Activated naive CD8-positive, alpha-beta T cell (primary cell): Measurements from ENCODE around the gene RPL35.

Experiments used
- H3K27ac Mint-ChIP-seq: one replicate; pipeline ENCODE4 v1.8.0; 2021; ENCODE audit warnings: mixed read lengths
- H3K27me3 Mint-ChIP-seq: one replicate; pipeline ENCODE4 v1.8.0; 2021; ENCODE audit warnings: mixed read lengths
- H3K36me3 Mint-ChIP-seq: one replicate; pipeline ENCODE4 v1.8.0; 2021; ENCODE audit warnings: mixed read lengths
- H3K4me1 Mint-ChIP-seq: one replicate; pipeline ENCODE4 v1.8.0; 2021; ENCODE audit warnings: low read depth, mixed read lengths
- H3K4me3 Mint-ChIP-seq: one replicate; pipeline ENCODE4 v1.8.0; 2021; ENCODE audit warnings: mild to moderate bottlenecking, mixed read lengths
- H3K9me3 Mint-ChIP-seq: one replicate; pipeline ENCODE4 v1.8.0; 2021; ENCODE audit warnings: low read depth, mixed read lengths

The RPL35 gene

DNA sequence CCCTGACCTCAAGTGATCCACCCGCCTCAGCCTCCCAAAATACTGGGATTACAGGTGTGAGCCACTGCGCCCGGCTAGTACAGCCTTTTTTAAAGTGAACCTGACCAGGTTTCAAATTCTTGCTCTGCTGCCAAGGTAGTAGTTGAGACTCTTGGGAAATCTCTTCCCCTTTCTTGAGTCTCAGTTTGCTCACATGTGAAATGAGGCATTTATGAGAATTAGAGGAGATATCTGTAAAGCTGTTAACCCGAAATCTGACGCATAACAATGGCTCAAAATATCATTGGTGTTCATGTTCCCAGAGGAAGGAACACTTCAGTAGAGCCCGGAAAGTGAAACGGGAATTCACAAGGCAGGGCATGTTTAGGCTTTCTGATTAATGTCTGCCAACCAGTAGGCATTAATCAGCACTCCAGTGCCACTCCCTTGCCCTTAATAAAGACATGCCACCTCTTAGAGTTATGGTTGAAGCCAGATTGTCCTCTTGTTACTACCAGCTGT lies 1.7 kb upstream of the RPL35 start:
- H3K4me3 Mint-ChIP-seq, result peak overlapping the region; percentile 46
- peaks cover 19% of the 10 kb centered on the region for H3K36me3 Mint-ChIP-seq
- H3K4me1 Mint-ChIP-seq, result peaks cover 31% of the 10 kb centered on the region
- H3K9me3 Mint-ChIP-seq, result no peaks in the 10 kb centered on the region
- H3K27me3 Mint-ChIP-seq, result no peaks in the 10 kb centered on the region
- no peak overlapping the region for H3K27ac Mint-ChIP-seq

DNA sequence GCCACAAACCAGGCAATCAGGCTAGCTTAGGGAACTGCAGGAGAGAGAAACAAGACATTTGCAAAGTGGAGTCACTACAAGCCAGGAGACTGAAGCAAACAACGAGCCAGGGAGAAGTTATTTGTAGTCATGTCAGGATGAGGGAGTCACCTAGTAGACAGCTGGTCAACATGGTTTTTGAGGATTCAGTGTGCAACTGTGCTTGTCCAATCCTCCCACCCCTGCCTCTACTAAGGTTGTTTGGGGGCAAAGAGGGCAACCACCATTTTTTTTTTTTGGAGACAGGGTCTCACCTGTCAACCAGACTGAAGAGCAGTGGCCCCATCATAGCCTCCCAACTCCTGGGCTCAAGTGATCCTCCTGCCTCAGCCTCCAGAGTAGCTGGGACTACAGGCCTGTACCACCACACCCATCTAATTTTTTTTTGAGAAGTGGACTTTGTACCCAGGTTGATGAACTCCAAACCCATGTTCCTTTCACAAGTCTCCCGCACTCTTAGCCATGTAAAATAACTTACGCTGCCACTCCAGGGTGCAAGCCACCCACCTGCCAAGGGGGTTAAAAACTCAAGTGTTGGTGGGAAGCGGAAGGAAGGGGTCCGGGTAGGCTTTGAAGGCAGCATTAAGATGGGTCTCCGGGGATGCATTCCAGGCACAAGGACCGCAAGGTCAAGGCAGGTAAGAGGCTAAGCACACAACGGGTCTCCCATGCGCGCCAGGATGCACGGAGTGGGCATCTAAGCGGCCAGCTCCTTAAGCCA lies 995 bp downstream of the RPL35 start:
- no peaks in the 10 kb centered on the region for H3K9me3 Mint-ChIP-seq
- H3K4me3 Mint-ChIP-seq, result peak overlapping the region; percentile 95
- no peaks in the 10 kb centered on the region for H3K27me3 Mint-ChIP-seq
- peaks cover 31% of the 10 kb centered on the region for H3K4me1 Mint-ChIP-seq
- peaks cover 18% of the 10 kb centered on the region for H3K36me3 Mint-ChIP-seq
- H3K27ac Mint-ChIP-seq, result peak overlapping the region; percentile 95

DNA sequence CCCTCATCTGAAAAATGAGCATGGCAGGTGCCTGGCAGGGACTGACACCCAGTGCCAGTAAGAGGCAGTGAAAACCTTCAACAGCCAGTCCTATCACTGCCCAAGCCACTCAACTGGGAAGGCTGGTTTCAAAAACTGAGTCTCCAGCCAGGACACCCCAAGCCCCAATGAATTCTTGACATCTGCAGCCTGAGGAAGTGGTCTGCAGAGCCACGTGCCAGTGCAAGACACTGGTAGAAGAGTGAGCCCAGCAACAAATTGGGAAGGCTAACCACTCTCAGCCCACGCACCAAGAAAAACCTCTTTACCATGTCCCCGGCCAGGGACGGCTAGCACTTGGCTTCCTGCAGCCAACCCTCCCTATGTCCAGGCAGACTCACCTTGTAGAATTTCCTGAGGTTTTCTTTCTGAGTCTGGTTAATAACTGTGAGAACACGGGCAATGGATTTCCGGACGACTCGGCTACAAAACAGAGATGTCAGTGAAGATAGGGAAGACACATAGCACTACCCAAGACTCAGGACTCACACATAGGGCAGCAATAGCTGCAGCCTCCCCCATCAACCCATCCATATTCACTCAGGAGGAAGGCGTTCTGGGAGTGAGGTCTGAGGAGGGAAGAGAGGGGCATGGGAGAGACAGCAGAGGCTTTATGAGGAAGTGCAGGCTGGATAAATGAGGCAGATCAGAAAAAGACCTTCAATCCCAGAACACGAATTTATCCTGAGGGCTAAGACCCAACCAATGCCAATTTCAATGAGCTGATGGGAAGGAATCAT lies 1.8 kb downstream of the RPL35 start:
- Mint-ChIP-seq H3K4me3 (peak overlapping the region; percentile 95), H3K36me3 (peaks cover 18% of the 10 kb centered on the region), H3K27me3 (no peaks in the 10 kb centered on the region), H3K4me1 (peaks cover 32% of the 10 kb centered on the region), H3K9me3 (no peaks in the 10 kb centered on the region), H3K27ac (peak overlapping the region; percentile 95)

DNA sequence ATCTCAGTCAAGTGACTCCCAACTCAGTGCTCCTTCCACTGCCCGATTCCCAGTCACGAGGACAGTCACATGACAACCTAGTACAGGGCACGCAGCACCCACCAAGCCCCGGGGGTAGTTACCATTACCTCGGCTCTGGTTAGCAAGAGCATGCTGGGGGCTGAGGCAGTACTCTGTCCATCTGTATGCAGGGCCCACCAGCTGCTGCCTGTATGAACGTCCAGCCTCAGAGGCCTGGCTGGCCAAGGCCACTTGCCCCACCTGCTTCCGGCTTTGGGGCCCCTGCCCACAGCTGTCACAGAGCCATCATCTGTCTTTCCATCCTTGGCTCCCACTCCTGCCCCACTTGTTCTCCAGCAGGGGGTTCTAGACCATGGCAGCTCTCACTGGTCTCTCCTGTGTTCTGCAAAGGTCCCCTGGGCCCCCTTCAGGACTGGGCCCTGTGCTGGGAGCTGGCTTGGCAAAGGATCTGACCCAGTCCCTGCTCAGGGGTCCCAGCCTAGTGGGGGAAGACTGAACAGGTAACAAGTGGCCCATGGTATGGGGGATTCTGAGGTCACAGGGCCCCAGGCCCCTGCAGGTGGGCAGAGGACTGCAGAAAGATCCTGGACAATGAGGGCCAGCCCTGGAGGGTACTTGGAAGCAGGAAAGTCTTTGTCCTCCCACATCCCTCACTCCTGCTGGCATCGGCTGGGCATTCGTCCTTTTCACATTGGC lies 3.3 kb downstream of the RPL35 start:
- Mint-ChIP-seq H3K4me1 (peaks cover 32% of the 10 kb centered on the region), H3K27ac (peak overlapping the region; percentile 41), H3K9me3 (no peaks in the 10 kb centered on the region), H3K27me3 (no peaks in the 10 kb centered on the region), H3K4me3 (peak overlapping the region; percentile 95), H3K36me3 (peaks cover 18% of the 10 kb centered on the region)

DNA sequence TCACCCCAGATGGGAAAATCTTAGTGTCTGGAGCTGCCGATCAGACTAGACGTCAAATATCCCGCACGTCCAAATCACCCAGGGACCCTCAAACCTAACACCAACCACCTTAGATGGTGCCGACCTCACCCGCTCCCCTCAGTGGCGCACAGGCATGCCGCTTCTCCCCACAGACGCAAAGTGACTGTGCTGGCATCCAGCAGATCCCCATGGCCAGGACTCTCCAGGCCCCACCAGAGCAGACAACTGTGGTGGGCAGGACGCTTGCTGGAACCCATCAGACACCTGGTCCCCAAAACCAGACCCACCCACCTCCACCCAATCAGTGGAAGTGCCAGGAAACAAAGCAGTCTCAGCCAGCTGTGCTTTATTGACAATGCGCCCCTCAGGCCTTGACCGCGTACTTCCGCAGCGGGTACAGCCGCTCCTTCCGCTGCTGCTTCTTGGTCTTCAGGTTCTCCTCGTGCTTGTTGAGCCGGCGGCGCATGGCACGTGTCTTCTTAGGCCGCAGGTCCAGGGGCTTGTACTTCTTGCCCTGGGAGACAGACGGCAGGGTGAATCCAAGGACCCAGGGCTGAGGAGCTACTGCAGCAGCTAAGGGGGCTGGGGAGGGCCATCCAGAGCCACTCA lies 4.1 kb downstream of the RPL35 start:
- Mint-ChIP-seq H3K4me1 (peaks cover 33% of the 10 kb centered on the region), H3K27me3 (no peaks in the 10 kb centered on the region), H3K4me3 (peak overlapping the region; percentile 62), H3K36me3 (peaks cover 18% of the 10 kb centered on the region), H3K27ac (peak overlapping the region; percentile 34), H3K9me3 (no peaks in the 10 kb centered on the region)

DNA sequence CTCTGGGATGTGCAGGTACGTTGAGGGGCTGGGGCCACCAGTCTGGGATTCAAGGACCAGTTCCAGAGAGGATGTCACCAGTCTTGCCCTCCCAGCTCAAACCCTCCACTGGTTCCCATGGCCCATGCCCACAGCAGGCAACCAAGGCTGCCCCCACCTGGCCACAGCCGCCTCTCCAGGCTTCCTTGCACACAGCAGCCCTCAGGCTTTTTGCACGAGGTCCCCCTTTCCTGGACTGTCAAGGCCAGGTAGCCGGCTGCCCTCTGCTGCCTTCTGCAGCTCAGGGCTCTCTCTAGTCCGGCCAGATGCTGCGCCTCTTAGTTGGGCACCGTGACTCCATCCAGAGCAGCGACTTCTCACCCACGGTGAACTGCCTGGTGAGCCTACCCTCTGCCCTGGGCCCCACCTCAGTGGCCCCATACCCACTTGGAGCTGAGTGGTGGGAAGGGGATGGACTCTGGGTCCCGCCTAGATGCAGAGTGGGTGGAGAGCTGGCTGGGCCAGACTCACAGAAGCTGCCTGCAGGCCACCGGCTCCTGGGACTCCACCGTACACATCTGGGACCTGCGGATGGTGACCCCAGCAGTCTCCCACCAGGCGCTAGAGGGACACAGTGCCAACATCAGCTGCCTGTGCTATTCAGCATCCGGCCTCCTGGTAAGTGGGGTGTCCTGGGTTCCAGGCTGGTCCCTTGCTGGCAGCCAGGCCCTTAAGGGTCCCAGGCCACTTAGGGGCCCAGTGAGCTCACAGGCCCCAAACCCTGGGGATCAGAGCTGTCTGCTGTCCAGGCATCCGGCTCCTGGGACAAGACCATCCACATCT lies 5.6 kb downstream of the RPL35 start:
- Mint-ChIP-seq H3K27ac (peak overlapping the region; percentile 54), H3K36me3 (peaks cover 15% of the 10 kb centered on the region)

DNA sequence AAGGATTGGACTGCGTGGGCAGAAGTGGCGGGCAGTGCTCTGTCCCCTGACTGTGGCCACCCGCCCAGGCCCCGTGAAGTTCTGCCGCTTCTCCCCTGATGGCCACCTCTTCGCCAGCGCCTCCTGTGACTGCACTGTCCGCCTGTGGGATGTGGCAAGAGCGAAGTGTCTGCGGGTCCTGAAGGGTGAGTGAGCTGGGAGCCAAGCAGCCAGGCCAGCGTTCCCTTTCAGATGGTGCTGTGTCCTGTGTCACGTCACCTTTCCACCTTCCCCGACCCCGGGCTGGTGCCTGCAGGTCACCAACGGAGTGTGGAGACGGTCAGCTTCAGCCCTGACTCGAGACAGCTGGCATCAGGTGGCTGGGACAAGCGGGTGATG lies 6.2 kb downstream of the RPL35 start:
- Mint-ChIP-seq H3K27ac (no peak overlapping the region), H3K4me3 (no peak overlapping the region), H3K36me3 (peaks cover 13% of the 10 kb centered on the region)

More for the DNA sequence above, 5.6 kb downstream of the RPL35 start:
- H3K27me3 Mint-ChIP-seq, result no peaks in the 10 kb centered on the region
- peaks cover 33% of the 10 kb centered on the region for H3K4me1 Mint-ChIP-seq
- H3K9me3 Mint-ChIP-seq, result no peaks in the 10 kb centered on the region
- no peak overlapping the region for H3K4me3 Mint-ChIP-seq

DNA sequence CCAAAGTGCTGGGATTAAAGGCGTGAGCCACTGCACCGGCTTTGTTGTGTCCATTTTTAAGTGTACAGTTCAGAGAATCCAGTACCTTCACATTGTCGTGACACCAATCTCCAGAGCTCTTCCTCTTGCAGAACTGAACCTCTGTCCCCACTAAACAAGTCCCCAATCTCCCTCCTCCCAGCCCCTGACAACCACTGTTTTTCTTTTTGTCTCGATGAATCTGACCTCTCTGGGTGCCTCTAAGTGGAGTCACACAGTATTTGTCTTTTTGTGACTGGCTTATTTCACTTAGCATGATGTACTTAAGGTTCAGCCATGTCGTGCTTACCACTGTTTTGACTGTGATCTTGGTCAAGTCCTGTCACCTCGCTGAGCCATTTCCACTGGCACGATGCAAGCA lies 6.9 kb downstream of the RPL35 start:
- no peaks in the 10 kb centered on the region for H3K9me3 Mint-ChIP-seq
- H3K4me3 Mint-ChIP-seq, result peak overlapping the region; percentile 51
- peak overlapping the region; percentile 66 for H3K27ac Mint-ChIP-seq
- peaks cover 5% of the 10 kb centered on the region for H3K36me3 Mint-ChIP-seq
- H3K27me3 Mint-ChIP-seq, result peaks cover 2% of the 10 kb centered on the region
- H3K4me1 Mint-ChIP-seq, result peaks cover 26% of the 10 kb centered on the region

More for the DNA sequence above, 6.2 kb downstream of the RPL35 start:
- Mint-ChIP-seq H3K9me3 (no peaks in the 10 kb centered on the region), H3K4me1 (peaks cover 33% of the 10 kb centered on the region), H3K27me3 (no peaks in the 10 kb centered on the region)

DNA sequence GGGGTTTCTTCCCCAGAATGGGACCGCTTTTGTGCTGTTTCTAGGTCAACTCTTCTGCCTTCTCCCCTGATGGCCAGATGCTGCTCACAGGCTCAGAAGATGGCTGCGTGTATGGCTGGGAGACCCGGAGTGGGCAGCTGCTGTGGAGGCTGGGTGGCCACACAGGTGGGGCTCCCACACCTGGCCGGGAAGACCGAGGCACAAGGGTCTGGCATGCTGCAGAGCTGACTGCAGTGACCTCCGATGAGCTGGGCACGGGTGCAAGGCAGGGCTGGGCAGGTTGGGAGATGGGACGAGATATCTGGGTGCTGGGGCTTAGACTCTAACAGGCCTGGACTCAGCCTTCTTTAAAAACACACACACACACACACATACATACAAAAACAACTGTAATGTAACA lies 7.6 kb downstream of the RPL35 start:
- H3K4me3 Mint-ChIP-seq, result no peak overlapping the region
- H3K27ac Mint-ChIP-seq, result no peak overlapping the region
- H3K4me1 Mint-ChIP-seq, result peaks cover 21% of the 10 kb centered on the region
- H3K27me3 Mint-ChIP-seq, result peaks cover 2% of the 10 kb centered on the region
- no peaks in the 10 kb centered on the region for H3K36me3 Mint-ChIP-seq
- H3K9me3 Mint-ChIP-seq, result no peaks in the 10 kb centered on the region

DNA sequence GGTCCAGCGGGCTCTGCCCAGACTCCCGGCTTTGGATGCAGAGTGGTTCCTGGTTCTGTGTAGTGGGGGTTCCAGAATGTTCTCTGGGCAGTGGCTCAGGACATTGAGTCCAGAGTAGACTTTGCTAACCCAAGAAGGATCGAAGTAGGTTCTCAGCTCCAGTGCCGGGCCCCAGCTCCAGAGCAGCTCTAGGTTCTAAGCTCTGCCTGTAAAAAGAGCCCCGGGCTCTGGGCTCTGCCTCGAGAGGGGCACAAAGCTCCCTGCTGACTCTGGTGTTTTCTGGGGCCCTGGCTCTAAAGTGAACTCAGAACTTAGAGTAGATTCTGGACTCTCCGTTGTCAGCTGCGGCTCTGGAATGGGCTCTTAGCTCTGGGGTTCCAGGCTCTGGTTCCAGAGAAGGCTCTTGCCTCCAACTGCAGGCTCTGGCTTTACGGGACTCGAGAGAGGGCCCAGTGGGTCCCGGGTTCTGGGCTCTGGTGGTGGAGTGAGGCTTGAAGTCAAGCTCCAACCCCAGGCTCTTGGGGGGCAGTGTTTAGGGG lies 8.1 kb downstream of the RPL35 start:
- Mint-ChIP-seq H3K4me1 (peaks cover 21% of the 10 kb centered on the region), H3K36me3 (no peaks in the 10 kb centered on the region), H3K27me3 (peaks cover 2% of the 10 kb centered on the region), H3K9me3 (no peaks in the 10 kb centered on the region), H3K27ac (no peak overlapping the region), H3K4me3 (no peak overlapping the region)

DNA sequence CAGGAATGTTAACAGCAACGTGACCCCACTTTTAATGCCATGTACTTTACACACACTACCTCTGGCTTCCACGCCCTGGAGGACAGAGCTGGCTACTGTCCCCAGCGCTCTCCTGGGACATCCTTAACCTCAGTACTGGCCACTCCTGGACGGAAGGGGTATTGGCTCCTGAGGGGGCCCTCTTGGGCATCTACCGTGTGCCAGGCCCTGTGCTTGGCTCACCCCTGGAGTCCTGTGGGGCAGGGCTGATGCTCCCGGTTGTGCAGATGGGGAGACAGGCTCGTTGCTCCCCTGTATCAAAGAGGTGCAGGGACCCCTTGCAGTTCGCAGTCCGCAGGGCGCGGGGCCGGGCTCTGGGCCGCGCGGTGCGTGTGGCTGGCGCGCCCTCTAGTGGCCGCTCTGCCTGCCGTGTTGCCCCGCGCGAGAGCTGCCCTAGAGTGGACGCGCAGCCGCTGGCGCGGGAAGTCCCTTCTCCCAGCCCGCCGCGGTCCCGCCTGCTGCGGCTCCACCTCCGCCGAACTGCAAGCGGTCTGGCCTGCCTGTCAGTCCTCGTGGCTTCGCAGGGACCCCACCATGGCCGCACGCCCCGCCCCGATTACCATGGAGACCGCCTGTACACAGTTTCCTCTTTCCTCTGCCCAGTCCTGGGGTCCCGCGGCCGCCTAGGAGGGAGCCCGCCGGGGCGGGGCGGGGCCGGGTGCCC lies 8.8 kb downstream of the RPL35 start, which contains the start of gene WDR38:
WDR38 (plus strand) TSS at position 632 of the 703 bp plus-strand sequence. CDS start 72 bp downstream, outside the sequence.
- H3K27ac Mint-ChIP-seq, result no peak within 1 kb of the TSS

DNA sequence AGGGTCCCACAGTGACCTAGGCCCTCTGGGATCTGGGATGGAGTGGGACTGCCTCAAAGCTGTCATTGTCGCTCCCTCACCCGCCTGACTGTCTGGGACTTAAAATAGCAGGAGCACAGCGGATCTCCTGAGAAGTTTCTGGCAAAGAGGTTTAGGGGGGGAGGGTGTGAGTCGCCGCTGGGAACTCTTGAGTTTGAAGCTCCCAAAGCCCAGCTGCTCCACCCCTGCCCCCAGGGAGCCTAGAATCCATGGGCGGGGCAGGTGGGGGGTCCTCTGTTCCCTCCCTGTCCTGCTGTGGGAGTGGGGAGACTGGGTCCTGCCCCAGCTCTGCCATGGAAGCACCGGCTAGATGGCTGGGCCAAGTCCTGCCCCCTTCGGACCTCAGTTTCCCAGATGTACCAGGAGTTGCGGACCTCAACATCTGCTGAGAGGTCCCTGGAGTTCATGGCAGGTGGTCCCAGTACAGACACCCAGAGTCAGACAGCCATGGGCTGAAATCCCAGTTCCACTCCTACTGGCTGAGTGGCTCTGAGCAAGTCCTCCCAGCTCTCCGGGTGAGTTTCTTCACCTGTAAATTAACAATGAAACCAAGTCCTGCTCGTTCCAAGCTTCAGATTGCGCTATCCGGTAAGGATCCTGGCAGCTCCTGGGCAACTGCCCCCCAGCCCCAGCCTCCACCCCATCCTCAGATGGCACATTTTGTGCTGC lies 9.5 kb downstream of the RPL35 start:
- Mint-ChIP-seq H3K4me3 (peak overlapping the region; percentile 68), H3K27me3 (peaks cover 2% of the 10 kb centered on the region), H3K27ac (no peak overlapping the region), H3K9me3 (no peaks in the 10 kb centered on the region), H3K4me1 (peaks cover 11% of the 10 kb centered on the region), H3K36me3 (no peaks in the 10 kb centered on the region)

More for the DNA sequence above, 8.8 kb downstream of the RPL35 start, which contains the start of gene WDR38:
- peaks cover 2% of the 10 kb centered on the region for H3K27me3 Mint-ChIP-seq
- H3K4me1 Mint-ChIP-seq, result peaks cover 18% of the 10 kb centered on the region
- no peaks in the 10 kb centered on the region for H3K36me3 Mint-ChIP-seq
- H3K9me3 Mint-ChIP-seq, result no peaks in the 10 kb centered on the region
- H3K4me3 Mint-ChIP-seq, result peak within 1 kb of the TSS; percentile 68
